Measurements from ENCODE around the gene SPHK1.

Gene SPHK1

DNA sequence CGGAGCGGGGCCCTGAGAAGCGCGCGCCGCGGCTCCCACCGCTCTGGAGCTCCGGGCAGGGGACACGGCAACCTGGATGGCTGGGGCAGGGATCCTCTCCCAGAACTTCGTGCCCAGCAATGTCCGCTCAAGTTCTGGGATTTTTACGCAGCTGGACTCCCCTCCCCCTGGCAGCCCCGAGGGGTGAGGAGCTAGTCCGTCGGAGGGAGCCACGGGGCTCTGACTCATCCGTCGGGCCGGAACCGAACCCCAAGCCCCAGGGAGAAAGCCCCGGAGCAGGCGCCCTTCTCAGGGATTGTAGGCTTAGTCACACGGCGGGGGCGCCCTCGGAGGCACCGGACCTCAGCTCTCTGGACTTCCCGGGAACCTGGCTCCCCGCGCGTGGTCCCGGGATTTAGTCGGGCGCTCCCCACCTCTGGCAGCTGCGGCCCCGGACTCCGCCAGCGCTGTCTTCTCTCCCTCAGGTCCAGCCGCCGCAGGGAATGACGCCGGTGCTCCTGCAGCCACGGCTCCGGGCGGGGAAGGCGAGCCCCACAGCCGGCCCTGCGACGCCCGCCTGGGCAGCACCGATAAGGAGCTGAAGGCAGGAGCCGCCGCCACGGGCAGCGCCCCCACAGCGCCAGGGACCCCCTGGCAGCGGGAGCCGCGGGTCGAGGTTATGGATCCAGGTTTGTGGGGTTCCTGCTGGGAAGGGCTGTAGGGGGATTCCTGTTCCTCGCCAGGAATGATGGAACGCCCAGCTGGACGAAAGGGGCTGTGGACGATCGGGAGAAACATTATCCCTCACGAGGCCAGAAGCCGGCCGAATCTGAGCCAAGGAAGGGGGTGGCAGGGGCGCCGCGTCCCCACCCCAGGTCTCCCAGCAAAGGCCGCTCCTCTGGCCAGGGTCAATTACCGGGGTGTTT lies 830 bp downstream of the SPHK1 start:
- H4K91ac ChIP-seq (ENCODE audit: low read depth, low read length): peak overlapping the region; percentile 85
- H2BK12ac ChIP-seq (ENCODE audit: low read length): peak overlapping the region; percentile 19
- H4K12ac ChIP-seq (ENCODE audit: low read depth, low read length): peak overlapping the region; percentile 45
- H3K4ac ChIP-seq (ENCODE audit: low read depth, low read length): peak overlapping the region; percentile 68
- WGBS (ENCODE audit: extremely low coverage, insufficient coverage, insufficient read length): no CpG with 5 or more reads among the region's 74 CpGs
- H3K36me3 ChIP-seq (ENCODE audit: control insufficient read depth in 1 of 2, insufficient read depth in 2 of 2, low read length in 2 of 2): peaks cover 13 to 18% of the 10 kb centered on the region in 2 experiments
- peak overlapping the region; percentile 27 for H2AK5ac ChIP-seq (ENCODE audit: low read length)
- H3K9me3 ChIP-seq (ENCODE audit: insufficient read depth, low read depth, low read length): no peaks in the 10 kb centered on the region
- peak overlapping the region; percentile 58 for H2BK5ac ChIP-seq (ENCODE audit: low read depth, low read length, poor library complexity)
- peak overlapping the region; percentile 93 for H3K4me2 ChIP-seq (ENCODE audit: low read length)
- peak overlapping the region; percentile 97 for H3K27ac ChIP-seq (ENCODE audit: low read depth, low read length)
- peak overlapping the region; percentile 91 for H3K18ac ChIP-seq (ENCODE audit: low read length)
- H2AFZ ChIP-seq (ENCODE audit: insufficient read depth, low read length, poor library complexity): peak overlapping the region; percentile 57
- peak overlapping the region; percentile 78 for H4K8ac ChIP-seq (ENCODE audit: low read depth, low read length)
- H3K9ac ChIP-seq (ENCODE audit: low read length): peak overlapping the region; percentile 81
- no peak overlapping the region for H3K23ac ChIP-seq (ENCODE audit: low read length)
- H3K27me3 ChIP-seq (ENCODE audit: insufficient read depth, low read length): no peaks in the 10 kb centered on the region
- peak overlapping the region; percentile 76 for H3K4me3 ChIP-seq (ENCODE audit: low read depth, low read length)
- peak; percentile 60 to 64 for DNase-seq
- H3K14ac ChIP-seq (ENCODE audit: low read length): peak overlapping the region; percentile 76
- peaks cover 26 to 29% of the 10 kb centered on the region in 2 experiments for H3K4me1 ChIP-seq (ENCODE audit: control insufficient read depth in 1 of 2, insufficient read depth in 2 of 2, low read length in 2 of 2)
- peaks cover 20% of the 10 kb centered on the region for H3K79me2 ChIP-seq (ENCODE audit: control insufficient read depth, insufficient read depth, low read length, poor library complexity)
- H3K79me1 ChIP-seq (ENCODE audit: low read length): peaks cover 41% of the 10 kb centered on the region
- peak overlapping the region; percentile 79 for H2BK120ac ChIP-seq (ENCODE audit: insufficient read depth, low read length, poor library complexity)

GRCh38 chr17:76385892-76386786 lies 1.7 kb downstream of the SPHK1 start:
- peaks cover 24 to 28% of the 10 kb centered on the region in 2 experiments for H3K4me1 ChIP-seq (ENCODE audit: control insufficient read depth in 1 of 2, insufficient read depth in 2 of 2, low read length in 2 of 2)
- H2AFZ ChIP-seq (ENCODE audit: insufficient read depth, low read length, poor library complexity): no peak overlapping the region
- peak overlapping the region; percentile 47 for H2BK120ac ChIP-seq (ENCODE audit: insufficient read depth, low read length, poor library complexity)
- H4K8ac ChIP-seq (ENCODE audit: low read depth, low read length): no peak overlapping the region
- H4K91ac ChIP-seq (ENCODE audit: low read depth, low read length): no peak overlapping the region
- H3K4ac ChIP-seq (ENCODE audit: low read depth, low read length): no peak overlapping the region
- WGBS (ENCODE audit: extremely low coverage, insufficient coverage, insufficient read length): no CpG with 5 or more reads among the region's 52 CpGs
- no peaks in the 10 kb centered on the region for H3K27me3 ChIP-seq (ENCODE audit: insufficient read depth, low read length)
- H2AK5ac ChIP-seq (ENCODE audit: low read length): no peak overlapping the region
- H3K79me2 ChIP-seq (ENCODE audit: control insufficient read depth, insufficient read depth, low read length, poor library complexity): peaks cover 20% of the 10 kb centered on the region
- H3K4me2 ChIP-seq (ENCODE audit: low read length): peak overlapping the region; percentile 93
- H3K79me1 ChIP-seq (ENCODE audit: low read length): peaks cover 41% of the 10 kb centered on the region
- no peak overlapping the region for H3K9ac ChIP-seq (ENCODE audit: low read length)
- peak overlapping the region; percentile 1 for H3K18ac ChIP-seq (ENCODE audit: low read length)
- no peak overlapping the region for H2BK12ac ChIP-seq (ENCODE audit: low read length)
- H2BK5ac ChIP-seq (ENCODE audit: low read depth, low read length, poor library complexity): no peak overlapping the region
- H3K4me3 ChIP-seq (ENCODE audit: low read depth, low read length): peak overlapping the region; percentile 76
- H3K27ac ChIP-seq (ENCODE audit: low read depth, low read length): no peak overlapping the region
- H3K14ac ChIP-seq (ENCODE audit: low read length): no peak overlapping the region
- no peaks in the 10 kb centered on the region for H3K9me3 ChIP-seq (ENCODE audit: insufficient read depth, low read depth, low read length)
- DNase-seq: peak; percentile 71 to 91
- H3K23ac ChIP-seq (ENCODE audit: low read length): no peak overlapping the region
- H3K36me3 ChIP-seq (ENCODE audit: control insufficient read depth in 1 of 2, insufficient read depth in 2 of 2, low read length in 2 of 2): peaks cover 21 to 25% of the 10 kb centered on the region in 2 experiments
- no peak overlapping the region for H4K12ac ChIP-seq (ENCODE audit: low read depth, low read length)

DNA sequence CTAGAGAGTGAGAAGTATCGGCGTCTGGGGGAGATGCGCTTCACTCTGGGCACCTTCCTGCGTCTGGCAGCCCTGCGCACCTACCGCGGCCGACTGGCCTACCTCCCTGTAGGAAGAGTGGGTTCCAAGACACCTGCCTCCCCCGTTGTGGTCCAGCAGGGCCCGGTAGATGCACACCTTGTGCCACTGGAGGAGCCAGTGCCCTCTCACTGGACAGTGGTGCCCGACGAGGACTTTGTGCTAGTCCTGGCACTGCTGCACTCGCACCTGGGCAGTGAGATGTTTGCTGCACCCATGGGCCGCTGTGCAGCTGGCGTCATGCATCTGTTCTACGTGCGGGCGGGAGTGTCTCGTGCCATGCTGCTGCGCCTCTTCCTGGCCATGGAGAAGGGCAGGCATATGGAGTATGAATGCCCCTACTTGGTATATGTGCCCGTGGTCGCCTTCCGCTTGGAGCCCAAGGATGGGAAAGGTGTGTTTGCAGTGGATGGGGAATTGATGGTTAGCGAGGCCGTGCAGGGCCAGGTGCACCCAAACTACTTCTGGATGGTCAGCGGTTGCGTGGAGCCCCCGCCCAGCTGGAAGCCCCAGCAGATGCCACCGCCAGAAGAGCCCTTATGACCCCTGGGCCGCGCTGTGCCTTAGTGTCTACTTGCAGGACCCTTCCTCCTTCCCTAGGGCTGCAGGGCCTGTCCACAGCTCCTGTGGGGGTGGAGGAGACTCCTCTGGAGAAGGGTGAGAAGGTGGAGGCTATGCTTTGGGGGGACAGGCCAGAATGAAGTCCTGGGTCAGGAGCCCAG lies 2.8 kb downstream of the SPHK1 start:
- Histone ChIP-seq H3K79me2 (ENCODE audit: control insufficient read depth, insufficient read depth, low read length, poor library complexity) (peaks cover 20% of the 10 kb centered on the region), H4K8ac (ENCODE audit: low read depth, low read length) (no peak overlapping the region), H3K4me1 (ENCODE audit: control insufficient read depth in 1 of 2, insufficient read depth in 2 of 2, low read length in 2 of 2) (peaks cover 14 to 17% of the 10 kb centered on the region in 2 experiments), H3K79me1 (ENCODE audit: low read length) (peaks cover 33% of the 10 kb centered on the region), H2AK5ac (ENCODE audit: low read length) (no peak overlapping the region), H3K27me3 (ENCODE audit: insufficient read depth, low read length) (no peaks in the 10 kb centered on the region), H4K12ac (ENCODE audit: low read depth, low read length) (no peak overlapping the region), H3K27ac (ENCODE audit: low read depth, low read length) (no peak overlapping the region), H2BK5ac (ENCODE audit: low read depth, low read length, poor library complexity) (no peak overlapping the region), H3K4me3 (ENCODE audit: low read depth, low read length) (peak overlapping the region; percentile 18), H3K14ac (ENCODE audit: low read length) (no peak overlapping the region), H3K18ac (ENCODE audit: low read length) (no peak overlapping the region), H3K9me3 (ENCODE audit: insufficient read depth, low read depth, low read length) (peaks cover 2% of the 10 kb centered on the region), H3K4me2 (ENCODE audit: low read length) (no peak overlapping the region), H3K9ac (ENCODE audit: low read length) (no peak overlapping the region), H2BK12ac (ENCODE audit: low read length) (no peak overlapping the region), H3K23ac (ENCODE audit: low read length) (no peak overlapping the region), H4K91ac (ENCODE audit: low read depth, low read length) (no peak overlapping the region), H2AFZ (ENCODE audit: insufficient read depth, low read length, poor library complexity) (no peak overlapping the region), H2BK120ac (ENCODE audit: insufficient read depth, low read length, poor library complexity) (no peak overlapping the region), H3K36me3 (ENCODE audit: control insufficient read depth in 1 of 2, insufficient read depth in 2 of 2, low read length in 2 of 2) (peaks cover 29 to 33% of the 10 kb centered on the region in 2 experiments), H3K4ac (ENCODE audit: low read depth, low read length) (no peak overlapping the region)
- no peak for DNase-seq
- WGBS (ENCODE audit: extremely low coverage, insufficient coverage, insufficient read length): no CpG with 5 or more reads among the region's 31 CpGs

Data from trophoblast cell (in vitro differentiated cells and primary cell).